Stimulated activated memory B cell treated with anti-CD40 and anti-IgM and Interleukin-4, amounts not matched to agents 10 μg/mL and 1 μg/mL and 100 μg/mL, for 72 hours (primary cell): Measurements from ENCODE around the gene NECTIN1.
A peak's percentile ranks its signal among the peaks of the same experiment; 100 is the strongest.

Experiments
- ATAC-seq: fragments of 150-1000 bp; cut with Tn5 transposase; 2 replicates; pipeline ENCODE4 v1.10.0; 2021
- H3K27ac Mint-ChIP-seq: one replicate; pipeline ENCODE4 v1.8.0; 2022; ENCODE audit warnings: mild to moderate bottlenecking, mixed read lengths
- H3K27me3 Mint-ChIP-seq: one replicate; pipeline ENCODE4 v1.8.0; 2022; ENCODE audit warnings: mixed read lengths
- H3K36me3 Mint-ChIP-seq: one replicate; pipeline ENCODE4 v1.8.0; 2022; ENCODE audit warnings: mixed read lengths
- H3K4me1 Mint-ChIP-seq: one replicate; pipeline ENCODE4 v1.8.0; 2022; ENCODE audit warnings: mixed read lengths
- H3K4me3 Mint-ChIP-seq: one replicate; pipeline ENCODE4 v1.8.0; 2022; ENCODE audit warnings: mild to moderate bottlenecking, moderate library complexity, mixed read lengths
- H3K9me3 Mint-ChIP-seq: one replicate; pipeline ENCODE4 v1.8.0; 2022; ENCODE audit warnings: mixed read lengths

The NECTIN1 gene

GRCh38 chr11:119744577-119744976, 15.6 kb upstream of the NECTIN1 start:
- Mint-ChIP-seq H3K4me3 (no peak overlapping the region), H3K27ac (no peak overlapping the region), H3K36me3 (no peaks in the 10 kb centered on the region), H3K9me3 (no peaks in the 10 kb centered on the region), H3K4me1 (peaks cover 12% of the 10 kb centered on the region), H3K27me3 (peaks cover 81% of the 10 kb centered on the region)
- no peak for ATAC-seq

GRCh38 chr11:119743006-119743405, 14.0 kb upstream of the NECTIN1 start:
- Mint-ChIP-seq H3K36me3 (no peaks in the 10 kb centered on the region), H3K4me1 (peaks cover 12% of the 10 kb centered on the region), H3K9me3 (no peaks in the 10 kb centered on the region), H3K27ac (no peak overlapping the region), H3K27me3 (peaks cover 86% of the 10 kb centered on the region), H3K4me3 (no peak overlapping the region)
- no peak for ATAC-seq

- peaks cover 83% of the 10 kb centered on the region for H3K27me3 Mint-ChIP-seq
- no peaks in the 10 kb centered on the region for H3K36me3 Mint-ChIP-seq
- no peak for ATAC-seq
- no peak overlapping the region for H3K27ac Mint-ChIP-seq
- H3K9me3 Mint-ChIP-seq = no peaks in the 10 kb centered on the region
- H3K4me1 Mint-ChIP-seq = peaks cover 12% of the 10 kb centered on the region
- H3K4me3 Mint-ChIP-seq = peak overlapping the region; percentile 11
These were observed 13.4 kb upstream of the NECTIN1 start for GRCh38 chr11:119742263-119742861.

- Mint-ChIP-seq H3K9me3 (no peaks in the 10 kb centered on the region), H3K27me3 (peaks cover 82% of the 10 kb centered on the region), H3K4me3 (no peak overlapping the region), H3K27ac (no peak overlapping the region), H3K4me1 (peaks cover 12% of the 10 kb centered on the region), H3K36me3 (no peaks in the 10 kb centered on the region)
- ATAC-seq = peak; percentile 25
These were observed 12.6 kb upstream of the NECTIN1 start for GRCh38 chr11:119741369-119742262.

- no peaks in the 10 kb centered on the region for H3K9me3 Mint-ChIP-seq
- H3K4me3 Mint-ChIP-seq = no peak overlapping the region
- no peak for ATAC-seq
- peaks cover 12% of the 10 kb centered on the region for H3K4me1 Mint-ChIP-seq
- H3K27ac Mint-ChIP-seq = no peak overlapping the region
- H3K27me3 Mint-ChIP-seq = peaks cover 82% of the 10 kb centered on the region
- H3K36me3 Mint-ChIP-seq = no peaks in the 10 kb centered on the region
These were observed 11.0 kb upstream of the NECTIN1 start for GRCh38 chr11:119739975-119740374.

- no peak overlapping the region for H3K27ac Mint-ChIP-seq
- H3K27me3 Mint-ChIP-seq = peaks cover 80% of the 10 kb centered on the region
- no peak overlapping the region for H3K4me3 Mint-ChIP-seq
- no peak for ATAC-seq
- no peaks in the 10 kb centered on the region for H3K36me3 Mint-ChIP-seq
- H3K4me1 Mint-ChIP-seq = peaks cover 12% of the 10 kb centered on the region
- no peaks in the 10 kb centered on the region for H3K9me3 Mint-ChIP-seq
These were observed 10.2 kb upstream of the NECTIN1 start for GRCh38 chr11:119739021-119739703.

GRCh38 chr11:119738059-119738439, 9.0 kb upstream of the NECTIN1 start:
- no peaks in the 10 kb centered on the region for H3K36me3 Mint-ChIP-seq
- no peak overlapping the region for H3K27ac Mint-ChIP-seq
- H3K4me1 Mint-ChIP-seq = peaks cover 12% of the 10 kb centered on the region
- no peak for ATAC-seq
- H3K27me3 Mint-ChIP-seq = peaks cover 79% of the 10 kb centered on the region
- H3K9me3 Mint-ChIP-seq = no peaks in the 10 kb centered on the region
- no peak overlapping the region for H3K4me3 Mint-ChIP-seq

- Mint-ChIP-seq H3K36me3 (no peaks in the 10 kb centered on the region), H3K4me1 (peaks cover 9% of the 10 kb centered on the region), H3K4me3 (no peak overlapping the region), H3K27me3 (peaks cover 74% of the 10 kb centered on the region), H3K9me3 (no peaks in the 10 kb centered on the region), H3K27ac (no peak overlapping the region)
- ATAC-seq = no peak
These were observed 8.5 kb upstream of the NECTIN1 start for GRCh38 chr11:119737366-119738058.

GRCh38 chr11:119734788-119735187, 5.8 kb upstream of the NECTIN1 start:
- no peak for ATAC-seq
- peaks cover 6% of the 10 kb centered on the region for H3K4me1 Mint-ChIP-seq
- no peak overlapping the region for H3K27ac Mint-ChIP-seq
- H3K4me3 Mint-ChIP-seq = no peak overlapping the region
- H3K27me3 Mint-ChIP-seq = peaks cover 65% of the 10 kb centered on the region
- H3K9me3 Mint-ChIP-seq = no peaks in the 10 kb centered on the region
- H3K36me3 Mint-ChIP-seq = no peaks in the 10 kb centered on the region

- H3K27me3 Mint-ChIP-seq = peaks cover 61% of the 10 kb centered on the region
- H3K36me3 Mint-ChIP-seq = no peaks in the 10 kb centered on the region
- no peaks in the 10 kb centered on the region for H3K9me3 Mint-ChIP-seq
- H3K27ac Mint-ChIP-seq = no peak overlapping the region
- H3K4me3 Mint-ChIP-seq = no peak overlapping the region
- peaks cover 35% of the 10 kb centered on the region for H3K4me1 Mint-ChIP-seq
- no peak for ATAC-seq
These were observed 1.9 kb upstream of the NECTIN1 start for GRCh38 chr11:119730789-119731386.

GRCh38 chr11:119729951-119730613, 1.1 kb upstream of the NECTIN1 start:
- Mint-ChIP-seq H3K27ac (peak overlapping the region; percentile 43), H3K36me3 (no peaks in the 10 kb centered on the region), H3K9me3 (no peaks in the 10 kb centered on the region), H3K4me1 (peaks cover 39% of the 10 kb centered on the region), H3K4me3 (peak overlapping the region; percentile 71), H3K27me3 (peaks cover 55% of the 10 kb centered on the region)
- no peak for ATAC-seq

- Mint-ChIP-seq H3K36me3 (no peaks in the 10 kb centered on the region), H3K9me3 (no peaks in the 10 kb centered on the region), H3K27me3 (peaks cover 53% of the 10 kb centered on the region), H3K4me1 (peaks cover 39% of the 10 kb centered on the region), H3K4me3 (peak overlapping the region; percentile 71), H3K27ac (peak overlapping the region; percentile 43)
- peak; percentile 52 for ATAC-seq
These were observed 554 bp upstream of the NECTIN1 start for GRCh38 chr11:119729581-119729927.

GRCh38 chr11:119728211-119728626, 781 bp downstream of the NECTIN1 start:
- Mint-ChIP-seq H3K4me1 (peaks cover 39% of the 10 kb centered on the region), H3K27ac (no peak overlapping the region), H3K27me3 (peaks cover 39% of the 10 kb centered on the region), H3K36me3 (no peaks in the 10 kb centered on the region), H3K9me3 (no peaks in the 10 kb centered on the region), H3K4me3 (peak overlapping the region; percentile 87)
- no peak for ATAC-seq

- peak overlapping the region; percentile 87 for H3K4me3 Mint-ChIP-seq
These were observed 1.4 kb downstream of the NECTIN1 start for GRCh38 chr11:119727523-119728151.

More at GRCh38 chr11:119727523-119728151, 1.4 kb downstream of the NECTIN1 start:
- Mint-ChIP-seq H3K27me3 (peaks cover 39% of the 10 kb centered on the region), H3K9me3 (no peaks in the 10 kb centered on the region), H3K4me1 (peaks cover 39% of the 10 kb centered on the region), H3K36me3 (no peaks in the 10 kb centered on the region), H3K27ac (no peak overlapping the region)
- ATAC-seq = no peak
